Vagina (tissue), 2 donors: Measurements from ENCODE around the gene ZNF184.

Source experiments
- POLR2AphosphoS5 ChIP-seq, 2 donors: sonication (generic); formaldehyde crosslinking; IDR thresholded peaks; one replicate each; pipeline ENCODE4 v1.9.0; 2017; ENCODE audit warnings: antibody characterized with exemption in 2 of 2, mild to moderate bottlenecking in 2 of 2, low read depth in 1 of 2; ENCODE audit not compliant: insufficient read depth in 1 of 2
- TF ChIP-seq, protein P1 (sequence below), 3 experiments: fragments of 450-650 bp in 2 of 3; fragments of 200-600 bp in 1 of 3; sonication (generic) in 1 of 3; IDR thresholded peaks; one replicate each; pipeline ENCODE4 v1.5.1; 2017 to 2019; ENCODE audit warnings: antibody characterized with exemption in 3 of 3, mild to moderate bottlenecking in 2 of 3, moderate library complexity in 2 of 3

DNA sequence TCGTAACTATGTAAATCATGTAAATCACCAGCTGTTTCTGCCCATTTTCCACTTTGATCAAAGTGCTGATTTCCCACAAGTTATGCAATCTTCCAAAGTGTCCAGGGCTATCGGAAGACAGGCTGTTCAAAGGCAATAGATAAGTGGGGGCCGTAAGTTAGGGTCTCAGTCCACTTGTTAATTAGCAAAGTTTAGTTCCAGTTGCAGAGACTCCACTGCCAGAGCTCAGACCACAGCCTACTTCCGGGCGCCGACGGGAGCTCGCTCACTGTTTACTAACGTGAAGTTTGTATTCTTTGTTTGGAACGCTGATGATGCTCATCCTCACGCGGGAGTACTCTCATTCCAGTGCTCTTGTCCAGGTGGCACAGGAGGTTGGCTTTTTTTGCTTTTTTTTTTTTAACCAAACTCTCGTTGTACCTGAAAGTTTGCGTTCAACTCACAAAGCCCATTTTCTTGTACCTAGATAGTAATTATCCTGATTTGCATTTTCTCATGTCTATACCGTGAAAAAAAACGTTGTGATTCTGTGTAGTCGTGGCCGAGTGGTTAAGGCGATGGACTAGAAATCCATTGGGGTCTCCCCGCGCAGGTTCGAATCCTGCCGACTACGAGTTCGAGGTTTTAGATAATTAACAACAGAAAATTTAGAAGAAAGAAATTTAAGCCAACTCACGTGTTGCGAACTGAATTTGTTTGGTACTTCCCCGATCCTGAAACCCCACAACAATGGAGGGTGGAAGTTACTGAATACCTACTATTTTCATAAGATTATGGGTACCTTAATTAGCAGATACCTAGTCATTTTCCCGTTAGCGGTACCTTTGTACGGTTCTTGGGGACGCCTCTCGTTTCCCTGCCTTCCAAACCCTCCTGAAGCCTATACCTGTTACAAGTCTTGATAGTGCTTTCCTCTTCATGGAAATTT is 29.9 kb upstream of the ZNF184 start:
- TF ChIP-seq, protein P1, sequence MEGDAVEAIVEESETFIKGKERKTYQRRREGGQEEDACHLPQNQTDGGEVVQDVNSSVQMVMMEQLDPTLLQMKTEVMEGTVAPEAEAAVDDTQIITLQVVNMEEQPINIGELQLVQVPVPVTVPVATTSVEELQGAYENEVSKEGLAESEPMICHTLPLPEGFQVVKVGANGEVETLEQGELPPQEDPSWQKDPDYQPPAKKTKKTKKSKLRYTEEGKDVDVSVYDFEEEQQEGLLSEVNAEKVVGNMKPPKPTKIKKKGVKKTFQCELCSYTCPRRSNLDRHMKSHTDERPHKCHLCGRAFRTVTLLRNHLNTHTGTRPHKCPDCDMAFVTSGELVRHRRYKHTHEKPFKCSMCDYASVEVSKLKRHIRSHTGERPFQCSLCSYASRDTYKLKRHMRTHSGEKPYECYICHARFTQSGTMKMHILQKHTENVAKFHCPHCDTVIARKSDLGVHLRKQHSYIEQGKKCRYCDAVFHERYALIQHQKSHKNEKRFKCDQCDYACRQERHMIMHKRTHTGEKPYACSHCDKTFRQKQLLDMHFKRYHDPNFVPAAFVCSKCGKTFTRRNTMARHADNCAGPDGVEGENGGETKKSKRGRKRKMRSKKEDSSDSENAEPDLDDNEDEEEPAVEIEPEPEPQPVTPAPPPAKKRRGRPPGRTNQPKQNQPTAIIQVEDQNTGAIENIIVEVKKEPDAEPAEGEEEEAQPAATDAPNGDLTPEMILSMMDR (IDR thresholded peaks at IDR 0.05): no peak
- TF ChIP-seq POLR2AphosphoS5 (IDR thresholded peaks at IDR 0.05; ENCODE audit: insufficient read depth in 1 of 2, low read depth in 1 of 2): no peak
